Heart left ventricle (tissue), 16 donors: Measurements from ENCODE around the gene TRA2B. TPM values are rescaled to one million over a fixed set of nuclear protein-coding genes. Genes with fewer than 3 reads are reported as not detected.

Source experiments
- ATAC-seq, 4 donors: fragments of 200-7000 bp; cut with Tn5 transposase; one replicate each; pipeline ENCODE4 v1.9.1; 2020 to 2022; ENCODE audit warnings: moderate library complexity in 4 of 4, mild to moderate bottlenecking in 3 of 4, moderate number of reproducible peaks in 1 of 4
- DNase-seq, 5 donors: peaks; one replicate each; pipeline ENCODE4 v3.0.0-alpha.2; 2020
- H3K27ac ChIP-seq, 12 donors: fragments of 200-600 bp; sonication (generic) in 4 of 12; one replicate each; pipeline versions ENCODE4 v1.5.0 to v1.8.0; 2016 to 2022; ENCODE audit warnings: mild to moderate bottlenecking in 2 of 12
- H3K27me3 ChIP-seq, 9 donors: fragments of 200-600 bp; sonication (generic) in 2 of 9; one replicate each; pipeline versions ENCODE4 v1.5.1 to v1.8.0; 2016 to 2022; ENCODE audit warnings: mild to moderate bottlenecking in 3 of 9
- H3K36me3 ChIP-seq, 9 donors: fragments of 200-600 bp; sonication (generic) in 2 of 9; one replicate each; pipeline versions ENCODE4 v1.5.0 to v1.8.0; 2018 to 2022; ENCODE audit warnings: mild to moderate bottlenecking in 2 of 9
- H3K4me1 ChIP-seq, 12 donors: fragments of 200-600 bp; sonication (generic) in 4 of 12; one replicate each; pipeline versions ENCODE4 v1.5.0 to v1.8.0; 2016 to 2022; ENCODE audit warnings: mild to moderate bottlenecking in 3 of 12
- H3K4me3 ChIP-seq, 12 donors: fragments of 200-600 bp; sonication (generic) in 4 of 12; one replicate each; pipeline versions ENCODE4 v1.5.0 to v1.8.0; 2017 to 2022; ENCODE audit warnings: mild to moderate bottlenecking in 9 of 12, moderate library complexity in 4 of 12
- H3K9me3 ChIP-seq, 12 donors: fragments of 200-600 bp; sonication (generic) in 4 of 12; one replicate each; pipeline versions ENCODE4 v1.5.0 to v1.8.0; 2016 to 2022; ENCODE audit warnings: mild to moderate bottlenecking in 1 of 12
- CTCF ChIP-seq, 12 donors: fragments of 200-600 bp; sonication (generic) in 4 of 12; IDR thresholded peaks; one replicate each; pipeline versions ENCODE4 v1.5.0 to v1.8.0; 2018 to 2022; ENCODE audit warnings: antibody characterized with exemption in 12 of 12, mild to moderate bottlenecking in 5 of 12
- POLR2A ChIP-seq, 2 donors: fragments of 450-650 bp; IDR thresholded peaks; one replicate each; pipeline ENCODE4 v1.6.1; 2017; ENCODE audit warnings: antibody characterized with exemption in 2 of 2, mild to moderate bottlenecking in 2 of 2, moderate library complexity in 2 of 2
- WGBS, 4 donors: extraction: QIAGEN DNeasy Blood & Tissue Kit in 2 of 4; methylation state at CpG; one replicate each; pipeline versions ENCODE4 v1.1.5 to v1.1.7; 2013 to 2018; 5-methylcytosine and 5-hydroxymethylcytosine counted together
- intact Hi-C, 10 donors: fragments of 100-400 bp; cut with DNase I; formaldehyde crosslinking; loops; one replicate each; pipeline versions ENCODE4 v1.11.1 to v1.14.2; 2022
- polyA plus RNA-seq, 2 donors: library from polyadenylated mRNA; stranded (reverse); fragments of 200-250 nt; gene quantifications; one replicate each; pipeline ENCODE4 v1.2.3, GENCODE V29; 2013
- total RNA-seq, 9 donors: library from RNA; depleted of rRNA in 2 of 9; stranded (reverse); fragments of >200 nt in 2 of 9; fragmentation: NEBNext Ultra II Directional in 3 of 9; extraction: Animal tissue kit (Norgen Biotek cat#: 25700) in 3 of 9; gene quantifications; one replicate each; pipeline versions ENCODE4 v1.1.0 to v1.2.4, GENCODE V29; 2016 to 2023
- donor health status: ischemic (EF 13 %, LVEDD 7.1; RV severe dilation, severe dysfunction).
- donor health status: healthy with polysubstance abuse.
- donor health status: DM: no; HTN: yes; CAD: no.
- donor health status: DM: no; HTN: no; CAD: no.
- donor health status: ischemic (EF 25% LVEDD 6.9; RV normal size, moderate dysfunction).
- donor health status: ischemic (EF 25% LVEDD 5.7; RV mildly dilated, moderate dysfunction).
- donor health status: healthy.
- donor health status: DM: yes; HTN: yes; CAD: no.
- donor health status: ischemic (EF 35%, LVEDD 5.7; RV mildly dilated, moderate dysfunction).
- donor health status: nonischemic (EF 11% LVEDD 7.7; RV severe dilation, severe dysfunction).
- donor health status: DM: yes; HTN: yes; CAD: no.
- donor health status: PGD.
- donor health status: ischemic (EF 29% LVEDD 5.4; RV normal size, mild dysfunction).
- donor health status: nonischemic (EF 23%, LVEDD 6.1; RV moderate dilation, normal function).

TRA2B gene
- total and polyA plus RNA-seq, 11 donors, result 28.5 to 66.0 (median 46.1) TPM

- no peak overlapping the region for H3K27ac ChIP-seq
- H3K4me3 ChIP-seq, result no peak overlapping the region
- ATAC-seq, result no peak
- no peak for TF ChIP-seq POLR2A (IDR thresholded peaks at IDR 0.05)
- TF ChIP-seq CTCF (IDR thresholded peaks at IDR 0.05), result no peak
- H3K36me3 ChIP-seq, result no peaks in the 10 kb centered on the region
- peaks cover 0 to 5% (median 0%) of the 10 kb centered on the region in 9 donors for H3K27me3 ChIP-seq
- no peak for DNase-seq
- H3K9me3 ChIP-seq, result no peaks in the 10 kb centered on the region
- no peaks in the 10 kb centered on the region for H3K4me1 ChIP-seq
- intact Hi-C loops, result no loop called here
These were observed 70.8 kb downstream of the TRA2B start for GRCh38 chr3:185866995-185867394.

GRCh38 chr3:185866555-185866954, 71.3 kb downstream of the TRA2B start:
- ATAC-seq (no peak), DNase-seq (no peak)
- intact Hi-C loops, result no loop called here
- no peaks in the 10 kb centered on the region for H3K9me3 ChIP-seq
- no peak overlapping the region for H3K27ac ChIP-seq
- H3K4me1 ChIP-seq, result no peaks in the 10 kb centered on the region
- WGBS, 4 donors, result 77 to 96% (median 84%) methylated on average over 1 of the region's 1 CpG
- H3K27me3 ChIP-seq, result peaks cover 0 to 5% (median 0%) of the 10 kb centered on the region in 9 donors
- no peaks in the 10 kb centered on the region for H3K36me3 ChIP-seq
- H3K4me3 ChIP-seq, result no peak overlapping the region
- no peak for TF ChIP-seq CTCF (IDR thresholded peaks at IDR 0.05)
- TF ChIP-seq POLR2A (IDR thresholded peaks at IDR 0.05), result no peak

Other genes with a start within 250 kb of the TRA2B start
- 10 to 100 TPM; 11.2 to 21.8 (median 16.8) TPM for gene IGF2BP2, start 113.0 kb downstream of the TRA2B start, total RNA-seq
- gene IGF2BP2, start 113.0 kb downstream of the TRA2B start, polyA plus RNA-seq, result 10 to 100 TPM in 1 of 2 donors, 1 to 10 TPM in 1; 5.9 to 18.5 TPM
- 10 to 100 TPM in 3 of 9 donors, 1 to 10 TPM in 6; 4.2 to 29.9 (median 6.9) TPM for gene ETV5, start 171.1 kb upstream of the TRA2B start, total RNA-seq
- gene ETV5, start 171.1 kb upstream of the TRA2B start, polyA plus RNA-seq, result 1 to 10 TPM in 1 of 2 donors, under 1 TPM in 1; 0.65 to 7.5 TPM